ENCODE results near the gene LDLRAD4. TPM values are rescaled to one million over a fixed set of nuclear protein-coding genes. Genes with fewer than 3 reads are reported as not detected.

Gene LDLRAD4
- polyA plus RNA-seq, 1 of the 3 experiments (the other 2 are of a cell fraction) = 0.16 TPM

DNA sequence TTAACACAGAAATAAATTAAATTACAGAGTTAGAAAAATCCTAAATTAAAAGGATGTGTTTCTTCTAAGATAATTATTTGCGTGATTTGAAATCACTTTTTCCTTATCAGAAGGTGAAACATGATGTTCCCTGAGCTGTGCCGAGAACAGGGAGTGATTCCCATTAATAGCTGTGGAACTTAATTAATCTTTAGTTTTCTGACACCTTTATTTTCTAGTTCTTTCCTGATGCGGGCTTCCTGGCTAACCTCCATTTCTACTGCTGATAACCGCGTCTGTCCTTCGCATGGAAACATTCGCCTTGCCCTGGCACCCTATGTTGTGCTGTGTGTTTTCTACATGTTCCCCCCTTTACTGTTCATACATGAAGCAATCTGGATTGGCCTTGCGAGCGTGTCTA is 334.9 kb downstream of the LDLRAD4 start:
- peaks cover 0 to 45% of the 10 kb centered on the region in 2 experiments; a peak in 1 of 4 replicates for H3K4me1 ChIP-seq (ENCODE audit: control insufficient read depth in 1 of 2, insufficient read depth in 2 of 2, low read depth in 1 of 2, low read length in 1 of 2)
- H2AFZ ChIP-seq (ENCODE audit: low read depth) = no peak overlapping the region
- DNase-seq = no peak
- no peaks in the 10 kb centered on the region for H3K9me3 ChIP-seq
- ChIA-PET CTCF (no interaction called here), POLR2A (no interaction called here)
- 79% methylated on average over 9 of the region's 9 CpGs for WGBS (ENCODE audit: low lambda C conversion rate)
- no peaks in the 10 kb centered on the region for H3K79me2 ChIP-seq (ENCODE audit: insufficient read depth)
- no peak overlapping the region for H3K4me3 ChIP-seq (ENCODE audit: low read depth in 2 of 2, low read length in 1 of 2)
- no peaks in the 10 kb centered on the region for H3K27me3 ChIP-seq (ENCODE audit: insufficient read depth)
- H3K36me3 ChIP-seq (replicated peaks in 1 of 2; ENCODE audit: control insufficient read depth in 1 of 2, insufficient read depth in 2 of 2, low read length in 1 of 2) = no peaks in the 10 kb centered on the region
- H3K9ac ChIP-seq = no peak overlapping the region
- no peak overlapping the region for H3K4me2 ChIP-seq
- H3F3A ChIP-seq (replicated peaks; ENCODE audit: insufficient read depth) = no peaks in the 10 kb centered on the region
- no peak overlapping the region for H3K27ac ChIP-seq (ENCODE audit: low read depth in 2 of 2, low read length in 1 of 2)
- H4K20me1 ChIP-seq (ENCODE audit: insufficient read depth) = no peaks in the 10 kb centered on the region
- no peaks in the 10 kb centered on the region for H3K9me2 ChIP-seq
- no peak for TF ChIP-seq FOSL2 (IDR thresholded peaks at IDR 0.05; ENCODE audit: borderline replicate concordance, low read depth)

- TF ChIP-seq EZH2phosphoT487 (IDR thresholded peaks at IDR 0.05; ENCODE audit: borderline replicate concordance, low read depth) (no peak), GATA2 (CRISPR knock-in tag; IDR thresholded peaks at IDR 0.05) (no peak), NFIC (IDR thresholded peaks at IDR 0.05; ENCODE audit: borderline replicate concordance) (no peak), SIN3A (IDR thresholded peaks at IDR 0.05; ENCODE audit: borderline replicate concordance, low read depth, low read length) (no peak), TAF1 (IDR thresholded peaks at IDR 0.05; ENCODE audit: borderline replicate concordance, low read depth, low read length) (no peak), YY1 (IDR thresholded peaks at IDR 0.05; ENCODE audit: low read depth) (no peak), RXRA (IDR thresholded peaks at IDR 0.05; ENCODE audit: borderline replicate concordance, low read depth) (no peak)
- TF ChIP-seq, protein P1, sequence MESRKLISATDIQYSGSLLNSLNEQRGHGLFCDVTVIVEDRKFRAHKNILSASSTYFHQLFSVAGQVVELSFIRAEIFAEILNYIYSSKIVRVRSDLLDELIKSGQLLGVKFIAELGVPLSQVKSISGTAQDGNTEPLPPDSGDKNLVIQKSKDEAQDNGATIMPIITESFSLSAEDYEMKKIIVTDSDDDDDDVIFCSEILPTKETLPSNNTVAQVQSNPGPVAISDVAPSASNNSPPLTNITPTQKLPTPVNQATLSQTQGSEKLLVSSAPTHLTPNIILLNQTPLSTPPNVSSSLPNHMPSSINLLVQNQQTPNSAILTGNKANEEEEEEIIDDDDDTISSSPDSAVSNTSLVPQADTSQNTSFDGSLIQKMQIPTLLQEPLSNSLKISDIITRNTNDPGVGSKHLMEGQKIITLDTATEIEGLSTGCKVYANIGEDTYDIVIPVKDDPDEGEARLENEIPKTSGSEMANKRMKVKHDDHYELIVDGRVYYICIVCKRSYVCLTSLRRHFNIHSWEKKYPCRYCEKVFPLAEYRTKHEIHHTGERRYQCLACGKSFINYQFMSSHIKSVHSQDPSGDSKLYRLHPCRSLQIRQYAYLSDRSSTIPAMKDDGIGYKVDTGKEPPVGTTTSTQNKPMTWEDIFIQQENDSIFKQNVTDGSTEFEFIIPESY (IDR thresholded peaks at IDR 0.05; ENCODE audit: borderline replicate concordance, low read depth) = no peak
- TF ChIP-seq, protein P2, sequence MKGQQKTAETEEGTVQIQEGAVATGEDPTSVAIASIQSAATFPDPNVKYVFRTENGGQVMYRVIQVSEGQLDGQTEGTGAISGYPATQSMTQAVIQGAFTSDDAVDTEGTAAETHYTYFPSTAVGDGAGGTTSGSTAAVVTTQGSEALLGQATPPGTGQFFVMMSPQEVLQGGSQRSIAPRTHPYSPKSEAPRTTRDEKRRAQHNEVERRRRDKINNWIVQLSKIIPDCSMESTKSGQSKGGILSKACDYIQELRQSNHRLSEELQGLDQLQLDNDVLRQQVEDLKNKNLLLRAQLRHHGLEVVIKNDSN (IDR thresholded peaks at IDR 0.05; ENCODE audit: borderline replicate concordance, low read depth) = no peak
- no peaks in the 10 kb centered on the region for H3K79me2 ChIP-seq (ENCODE audit: insufficient read depth)
- no peaks in the 10 kb centered on the region for H3K9me2 ChIP-seq
- H3K4me2 ChIP-seq = no peak overlapping the region
- H3K4me3 ChIP-seq (ENCODE audit: low read depth in 2 of 2, low read length in 1 of 2) = no peak overlapping the region
- CTCF ChIA-PET = interaction anchor here (1.2 to 9.5 kb wide), 4 partner anchors 12 to 396 kb away, joined by 3 to 79 read pairs (median 6); no protein-coding TSS in a partner anchor
- H2AFZ ChIP-seq (ENCODE audit: low read depth) = no peak overlapping the region
- peaks cover 0 to 29% of the 10 kb centered on the region in 2 experiments; a peak in 1 of 4 replicates for H3K4me1 ChIP-seq (ENCODE audit: control insufficient read depth in 1 of 2, insufficient read depth in 2 of 2, low read depth in 1 of 2, low read length in 1 of 2)
- H3F3A ChIP-seq (replicated peaks; ENCODE audit: insufficient read depth) = no peaks in the 10 kb centered on the region
- no peaks in the 10 kb centered on the region for H3K27me3 ChIP-seq (ENCODE audit: insufficient read depth)
- H4K20me1 ChIP-seq (ENCODE audit: insufficient read depth) = no peaks in the 10 kb centered on the region
- no peaks in the 10 kb centered on the region for H3K36me3 ChIP-seq (replicated peaks in 1 of 2; ENCODE audit: control insufficient read depth in 1 of 2, insufficient read depth in 2 of 2, low read length in 1 of 2)
- H3K27ac ChIP-seq (ENCODE audit: low read depth in 2 of 2, low read length in 1 of 2) = no peak overlapping the region
- no peak for DNase-seq
- POLR2A ChIA-PET = no interaction called here
- no peak overlapping the region for H3K9ac ChIP-seq
- H3K9me3 ChIP-seq = no peaks in the 10 kb centered on the region
- WGBS (ENCODE audit: low lambda C conversion rate) = 60% methylated on average over 2 of the region's 2 CpGs
These were observed 336.6 kb downstream of the LDLRAD4 start for GRCh38 chr18:13555192-13555591.

Measured in SK-N-SH (cell line).